Measurements from ENCODE around the gene HOTAIR.

HOTAIR gene

GRCh38 chr12:53924521-53925405 is 50.0 kb downstream of the HOTAIR start:
- ChIA-PET CTCF (interaction anchor here (1.9 kb wide), 1 partner anchor 28 kb away, joined by 5 read pairs; no protein-coding TSS in a partner anchor), POLR2A (no interaction called here)
- Histone ChIP-seq H3K4me1 (ENCODE audit: control extremely low read depth in 1 of 4, control insufficient read depth in 4 of 4, insufficient read depth in 4 of 4, low read length in 3 of 4) (peaks cover 0 to 6% (median 0%) of the 10 kb centered on the region in 4 experiments), H3K27me3 (replicated peaks in 2 of 5; ENCODE audit: control insufficient read depth in 4 of 5, insufficient read depth in 5 of 5, low read length in 4 of 5) (peaks cover 44 to 100% (median 76%) of the 10 kb centered on the region in 5 experiments), H3K9me3 (ENCODE audit: control extremely low read depth in 1 of 5, control insufficient read depth in 4 of 5, insufficient read depth in 2 of 5, low read depth in 1 of 5, low read length in 4 of 5) (peaks cover 0 to 6% (median 4%) of the 10 kb centered on the region in 5 experiments), H3K27ac (ENCODE audit: insufficient read depth in 1 of 2, low read depth in 1 of 2, low read length in 2 of 2, poor library complexity in 1 of 2, severe bottlenecking in 2 of 2) (no peak overlapping the region), H3K4me3 (ENCODE audit: control insufficient read depth in 1 of 7, extremely low read depth in 1 of 7, insufficient read depth in 4 of 7, low read depth in 2 of 7, low read length in 6 of 7) (no peak overlapping the region), H3K36me3 (ENCODE audit: control insufficient read depth in 4 of 4, insufficient read depth in 4 of 4, low read length in 3 of 4) (no peaks in the 10 kb centered on the region)
- WGBS (ENCODE audit: insufficient coverage), result 45% methylated on average over 1 of the region's 2 CpGs
- no peak for DNase-seq

GRCh38 chr12:53916788-53917655 is 57.7 kb downstream of the HOTAIR start:
- Histone ChIP-seq H3K4me3 (ENCODE audit: control insufficient read depth in 1 of 7, extremely low read depth in 1 of 7, insufficient read depth in 4 of 7, low read depth in 2 of 7, low read length in 6 of 7) (no peak overlapping the region), H3K4me1 (ENCODE audit: control extremely low read depth in 1 of 4, control insufficient read depth in 4 of 4, insufficient read depth in 4 of 4, low read length in 3 of 4) (no peaks in the 10 kb centered on the region), H3K9me3 (ENCODE audit: control extremely low read depth in 1 of 5, control insufficient read depth in 4 of 5, insufficient read depth in 2 of 5, low read depth in 1 of 5, low read length in 4 of 5) (peaks cover 0 to 5% (median 0%) of the 10 kb centered on the region in 5 experiments), H3K27ac (ENCODE audit: insufficient read depth in 1 of 2, low read depth in 1 of 2, low read length in 2 of 2, poor library complexity in 1 of 2, severe bottlenecking in 2 of 2) (no peak overlapping the region), H3K36me3 (ENCODE audit: control insufficient read depth in 4 of 4, insufficient read depth in 4 of 4, low read length in 3 of 4) (no peaks in the 10 kb centered on the region), H3K27me3 (replicated peaks in 2 of 5; ENCODE audit: control insufficient read depth in 4 of 5, insufficient read depth in 5 of 5, low read length in 4 of 5) (peaks cover 2 to 90% (median 38%) of the 10 kb centered on the region in 5 experiments)
- 80% methylated on average over 3 of the region's 5 CpGs for WGBS (ENCODE audit: insufficient coverage)
- CTCF ChIA-PET, result no interaction called here
- POLR2A ChIA-PET, result no interaction called here
- no peak for DNase-seq
